22Rv1 (cell line): ENCODE results near the gene LRSAM1.

Source experiments
- H3K27ac ChIP-seq: fragments of 450-650 bp; 2 replicates; pipeline ENCODE4 v1.5.1; 2017
- CTCF ChIP-seq: fragments of 450-650 bp; IDR thresholded peaks from 2 replicates; pipeline ENCODE4 v1.5.1; 2017; ENCODE audit warnings: mild to moderate bottlenecking
- ZFX ChIP-seq: fragments of 450-650 bp; IDR thresholded peaks from 2 replicates; pipeline ENCODE4 v1.6.1; 2017; ENCODE audit warnings: antibody characterized with exemption, borderline replicate concordance

The LRSAM1 gene

GRCh38 chr9:127493592-127494303, 42.4 kb downstream of the LRSAM1 start:
- H3K27ac ChIP-seq, result no peak overlapping the region
- no peak for TF ChIP-seq CTCF
- no peak for TF ChIP-seq ZFX

GRCh38 chr9:127494304-127494702, 43.0 kb downstream of the LRSAM1 start:
- TF ChIP-seq CTCF (no peak), ZFX (no peak)
- no peak overlapping the region for H3K27ac ChIP-seq

- no peak for TF ChIP-seq ZFX
- no peak for TF ChIP-seq CTCF
- H3K27ac ChIP-seq, result no peak overlapping the region
Observed at GRCh38 chr9:127495884-127496555, 44.7 kb downstream of the LRSAM1 start.

GRCh38 chr9:127496974-127497373, 45.7 kb downstream of the LRSAM1 start:
- H3K27ac ChIP-seq, result no peak overlapping the region
- TF ChIP-seq CTCF (no peak), ZFX (no peak)

GRCh38 chr9:127497656-127498290, 46.5 kb downstream of the LRSAM1 start:
- TF ChIP-seq CTCF, result no peak
- no peak for TF ChIP-seq ZFX
- H3K27ac ChIP-seq, result no peak overlapping the region

GRCh38 chr9:127498298-127498697, 47.0 kb downstream of the LRSAM1 start:
- H3K27ac ChIP-seq, result no peak overlapping the region
- TF ChIP-seq ZFX, result no peak
- no peak for TF ChIP-seq CTCF

GRCh38 chr9:127500399-127500798, 49.1 kb downstream of the LRSAM1 start:
- H3K27ac ChIP-seq, result no peak overlapping the region
- no peak for TF ChIP-seq CTCF
- no peak for TF ChIP-seq ZFX
